CD14-positive monocyte (primary cell): ENCODE measurements around the gene SKOR1. TPM values are rescaled to one million over a fixed set of nuclear protein-coding genes. Genes with fewer than 3 reads are reported as not detected.

Experiments
- DNase-seq, 3 donors: peaks; one replicate each; pipeline ENCODE4 v3.0.0-alpha.2; 2011 to 2022
- H2AFZ ChIP-seq: 2 replicates; pipeline ENCODE4 v1.6.0; 2012; ENCODE audit warnings: mild to moderate bottlenecking, low read depth, low read length, inconsistent platforms; ENCODE audit not compliant: insufficient read depth, poor library complexity, severe bottlenecking
- H3K27ac ChIP-seq, 2 donors: 1 replicate in 1 of 2; 2 replicates in 1 of 2; pipeline ENCODE4 v1.5.1; 2012 to 2013; ENCODE audit warnings: low read length in 2 of 2, control low read depth in 1 of 2, inconsistent platforms in 1 of 2, low read depth in 1 of 2, mild to moderate bottlenecking in 1 of 2
- H3K27me3 ChIP-seq, 2 donors: one replicate each; pipeline versions ENCODE4 v1.6.0 to v1.6.1; 2011 to 2013; ENCODE audit warnings: low read length in 2 of 2; ENCODE audit not compliant: control insufficient read depth in 2 of 2, insufficient read depth in 2 of 2
- H3K36me3 ChIP-seq, 2 donors: replicated peaks in 1 of 2; 1 replicate in 1 of 2; 2 replicates in 1 of 2; pipeline versions ENCODE4 v1.5.1 to v1.6.1; 2012 to 2013; ENCODE audit warnings: low read length in 2 of 2, control low read depth in 1 of 2, inconsistent platforms in 1 of 2, mild to moderate bottlenecking in 1 of 2; ENCODE audit not compliant: insufficient read depth in 2 of 2, control insufficient read depth in 1 of 2
- H3K4me1 ChIP-seq, 2 donors: 1 replicate in 1 of 2; 2 replicates in 1 of 2; pipeline versions ENCODE4 v1.5.1 to v1.6.1; 2012 to 2013; ENCODE audit warnings: low read length in 2 of 2, control low read depth in 1 of 2, inconsistent platforms in 1 of 2, mild to moderate bottlenecking in 1 of 2, moderate library complexity in 1 of 2; ENCODE audit not compliant: insufficient read depth in 2 of 2, control insufficient read depth in 1 of 2
- H3K4me2 ChIP-seq: replicated peaks from 2 replicates; pipeline ENCODE3; 2012; ENCODE audit warnings: low read length, moderate library complexity, mild to moderate bottlenecking; ENCODE audit not compliant: poor library complexity, severe bottlenecking; ENCODE audit errors: extremely low read depth
- H3K4me3 ChIP-seq, 3 experiments: fragments of 200-600 bp in 1 of 3; sonication (generic) in 1 of 3; replicated peaks in 1 of 3; 1 replicate in 2 of 3; 2 replicates in 1 of 3; pipeline ENCODE4 v1.5.1; 2011 to 2013; ENCODE audit warnings: low read length in 3 of 3, mild to moderate bottlenecking in 3 of 3, control low read depth in 2 of 3, low read depth in 2 of 3, inconsistent platforms in 1 of 3, moderate library complexity in 1 of 3
- H3K79me2 ChIP-seq: 2 replicates; pipeline ENCODE4 v1.6.0; 2012; ENCODE audit warnings: mild to moderate bottlenecking, control low read depth, inconsistent platforms, low read length, moderate library complexity; ENCODE audit not compliant: insufficient read depth
- H3K9ac ChIP-seq: 2 replicates; pipeline ENCODE4 v1.6.0; 2017; ENCODE audit warnings: low read length, mild to moderate bottlenecking; ENCODE audit not compliant: insufficient read depth, poor library complexity, severe bottlenecking
- H3K9me3 ChIP-seq, 2 donors: replicated peaks in 1 of 2; 1 replicate in 1 of 2; 2 replicates in 1 of 2; pipeline versions ENCODE4 v1.5.1 to v1.6.1; 2012 to 2013; ENCODE audit warnings: low read length in 2 of 2, control low read depth in 1 of 2; ENCODE audit not compliant: control insufficient read depth in 1 of 2, insufficient read depth in 1 of 2
- H4K20me1 ChIP-seq: 2 replicates; pipeline ENCODE4 v1.6.0; 2012; ENCODE audit warnings: mild to moderate bottlenecking, low read length, control low read depth, moderate library complexity; ENCODE audit not compliant: insufficient read depth
- H3K27ac Mint-ChIP-seq, 7 donors: one replicate each; pipeline ENCODE4 v1.8.0; 2020; ENCODE audit warnings: mild to moderate bottlenecking in 7 of 7, mixed read lengths in 7 of 7, moderate library complexity in 6 of 7, inconsistent platforms in 2 of 7
- H3K27me3 Mint-ChIP-seq, 3 donors: one replicate each; pipeline ENCODE4 v1.8.0; 2021 to 2022; ENCODE audit warnings: low read depth in 3 of 3, mild to moderate bottlenecking in 3 of 3, mixed read lengths in 3 of 3, moderate library complexity in 3 of 3, inconsistent platforms in 1 of 3
- H3K36me3 Mint-ChIP-seq, 2 donors: one replicate each; pipeline ENCODE4 v1.8.0; 2020; ENCODE audit warnings: mixed read lengths in 2 of 2, inconsistent platforms in 1 of 2, mild to moderate bottlenecking in 1 of 2
- H3K4me1 Mint-ChIP-seq: one replicate; pipeline ENCODE4 v1.8.0; 2020; ENCODE audit warnings: mild to moderate bottlenecking, mixed read lengths
- H3K4me3 Mint-ChIP-seq, 2 donors: one replicate each; pipeline ENCODE4 v1.8.0; 2020; ENCODE audit warnings: mild to moderate bottlenecking in 2 of 2, mixed read lengths in 2 of 2, moderate library complexity in 1 of 2
- H3K9me3 Mint-ChIP-seq, 7 donors: one replicate each; pipeline ENCODE4 v1.8.0; 2020 to 2022; ENCODE audit warnings: mixed read lengths in 7 of 7, mild to moderate bottlenecking in 6 of 7, moderate library complexity in 6 of 7, inconsistent platforms in 2 of 7
- CTCF ChIP-seq: fragments of 200-600 bp; IDR thresholded peaks from one replicate; pipeline ENCODE4 v1.8.0; 2022; ENCODE audit warnings: antibody characterized with exemption, mild to moderate bottlenecking
- WGBS: methylation state at CpG from one replicate; pipeline ENCODE4 v1.1.5; 2013; ENCODE audit warnings: missing lambda C conversion rate; ENCODE audit not compliant: insufficient coverage; 5-methylcytosine and 5-hydroxymethylcytosine counted together
- intact Hi-C, 2 donors: fragments of 100-400 bp; cut with micrococcal nuclease; formaldehyde crosslinking; loops; one replicate each; pipeline versions ENCODE4 v1.15.0 to v1.15.1; 2023
- polyA plus RNA-seq, 3 donors: library from polyadenylated mRNA; depleted of rRNA in 1 of 3; unstranded in 2 of 3; stranded (reverse) in 1 of 3; fragments of 300-500 nt in 2 of 3; fragments of >200 nt in 1 of 3; fragmentation: Illumina TruSeq in 2 of 3; gene quantifications; 1 replicate in 2 of 3; 2 replicates in 1 of 3; pipeline ENCODE4 v1.2.3, GENCODE V29; 2012 to 2021

Gene SKOR1
- polyA plus RNA-seq, 3 donors = 0.23 TPM; not detected in 2

GRCh38 chr15:67816668-67817067 lies 8.6 kb upstream of the SKOR1 start:
- no CpG with 5 or more reads among the region's 3 CpGs for WGBS
- H3K9me3 Mint-ChIP-seq = peaks cover 0 to 14% (median 6%) of the 10 kb centered on the region in 7 donors
- intact Hi-C loops = no loop called here
- Histone ChIP-seq H2AFZ (no peak overlapping the region), H3K4me1 (no peaks in the 10 kb centered on the region), H3K4me2 (no peak overlapping the region), H3K27me3 (peaks cover 42 to 49% of the 10 kb centered on the region in 2 donors), H3K79me2 (no peaks in the 10 kb centered on the region), H4K20me1 (no peaks in the 10 kb centered on the region), H3K36me3 (no peaks in the 10 kb centered on the region), H3K9ac (no peak overlapping the region), H3K9me3 (peaks cover 7 to 22% of the 10 kb centered on the region in 2 donors), H3K4me3 (no peak overlapping the region), H3K27ac (no peak overlapping the region)
- no peak for TF ChIP-seq CTCF
- peaks cover 51 to 62% (median 56%) of the 10 kb centered on the region in 3 donors for H3K27me3 Mint-ChIP-seq
- H3K27ac Mint-ChIP-seq = no peak overlapping the region
- no peak overlapping the region for H3K4me3 Mint-ChIP-seq
- peaks cover 3 to 8% of the 10 kb centered on the region in 2 donors for H3K36me3 Mint-ChIP-seq
- DNase-seq = no peak
- peaks cover 6% of the 10 kb centered on the region for H3K4me1 Mint-ChIP-seq

GRCh38 chr15:67818464-67818863 lies 6.8 kb upstream of the SKOR1 start:
- Mint-ChIP-seq H3K9me3 (peaks cover 0 to 15% (median 10%) of the 10 kb centered on the region in 7 donors), H3K4me1 (peaks cover 16% of the 10 kb centered on the region), H3K36me3 (peaks cover 5 to 10% of the 10 kb centered on the region in 2 donors), H3K4me3 (peak overlapping the region in 1 of 2 donors; percentile 35), H3K27ac (no peak overlapping the region), H3K27me3 (peaks cover 64 to 73% (median 65%) of the 10 kb centered on the region in 3 donors)
- H3K9ac ChIP-seq = no peak overlapping the region
- peaks cover 55 to 63% of the 10 kb centered on the region in 2 donors for H3K27me3 ChIP-seq
- no peaks in the 10 kb centered on the region for H4K20me1 ChIP-seq
- intact Hi-C loops = no loop called here
- TF ChIP-seq CTCF = no peak
- H3K36me3 ChIP-seq = no peaks in the 10 kb centered on the region
- H3K9me3 ChIP-seq = peaks cover 7 to 29% of the 10 kb centered on the region in 2 donors
- H3K79me2 ChIP-seq = no peaks in the 10 kb centered on the region
- WGBS = no CpG with 5 or more reads among the region's 3 CpGs
- DNase-seq = no peak
- H3K27ac ChIP-seq = no peak overlapping the region
- no peak overlapping the region for H3K4me2 ChIP-seq
- H3K4me3 ChIP-seq = no peak overlapping the region
- peaks cover 4 to 10% of the 10 kb centered on the region in 2 donors for H3K4me1 ChIP-seq
- no peak overlapping the region for H2AFZ ChIP-seq
